HL-60 (cell line): ENCODE results near the gene SUPT3H.

Source experiments
- CTCF ChIP-seq: IDR thresholded peaks from one replicate; pipeline ENCODE4 v1.5.1; 2011; ENCODE audit warnings: low read length, control low read depth, inconsistent platforms; ENCODE audit not compliant: insufficient read depth
- GABPA ChIP-seq: IDR thresholded peaks from 2 replicates; pipeline ENCODE4 v1.6.1; 2012; ENCODE audit warnings: low read depth
- POLR2AphosphoS5 ChIP-seq: IDR thresholded peaks from 2 replicates; pipeline ENCODE4 v1.6.1; 2012; ENCODE audit warnings: low read depth

GRCh38 chr6:44995486-44996132 is 382.1 kb downstream of the SUPT3H start:
- TF ChIP-seq CTCF (no peak), POLR2AphosphoS5 (no peak), GABPA (no peak)
